NCI-H2081 (cell line): Measurements from ENCODE around the gene ABHD17B.
"Not testable (repeated sequence)": the region's sequence is repeated elsewhere in the genome, so short reads cannot be mapped to it uniquely, and the experiment has no call there.

Source experiments
- DNase-seq, 2 experiments: peaks; one replicate each; lab custom pipeline; 2025; lab: John Stamatoyannopoulos, UW

ABHD17B gene

GRCh38 chr9:71911061-71911907 is at the start of gene ABHD17B, which contains the start of gene C9orf85:
ABHD17B (minus strand) TSS chr9:71911193; CDS start chr9:71875080, 36,113 bp downstream.
C9orf85 (plus strand) TSS chr9:71911639; CDS start chr9:71911735, 96 bp downstream.
- DNase-seq = peak; percentile 100

GRCh38 chr9:71955300-71955915 is 44.4 kb upstream of the ABHD17B start:
- no peak for DNase-seq

- DNase-seq = not testable (repeated sequence)
Observed at GRCh38 chr9:71954652-71955051, 43.7 kb upstream of the ABHD17B start.

- no peak for DNase-seq
Observed at GRCh38 chr9:71944754-71945375, 33.9 kb upstream of the ABHD17B start.

- no peak for DNase-seq
Observed at GRCh38 chr9:71941998-71942567, 31.1 kb upstream of the ABHD17B start.

- DNase-seq = no peak
Observed at GRCh38 chr9:71941060-71941568, 30.1 kb upstream of the ABHD17B start.

GRCh38 chr9:71937898-71938297 is 26.9 kb upstream of the ABHD17B start:
- DNase-seq = no peak

- no peak for DNase-seq
Observed at GRCh38 chr9:71937070-71937625, 26.2 kb upstream of the ABHD17B start.

GRCh38 chr9:71936066-71936465 is 25.1 kb upstream of the ABHD17B start:
- no peak for DNase-seq

- DNase-seq = no peak
Observed at GRCh38 chr9:71931166-71931565, 20.2 kb upstream of the ABHD17B start.

GRCh38 chr9:71929791-71930440 is 18.9 kb upstream of the ABHD17B start:
- no peak for DNase-seq

- DNase-seq = no peak
Observed at GRCh38 chr9:71929223-71929622, 18.2 kb upstream of the ABHD17B start.

GRCh38 chr9:71928806-71929205 is 17.8 kb upstream of the ABHD17B start:
- no peak for DNase-seq

GRCh38 chr9:71928376-71928775 is 17.4 kb upstream of the ABHD17B start:
- no peak for DNase-seq

- DNase-seq = no peak
Observed at GRCh38 chr9:71925834-71926233, 14.8 kb upstream of the ABHD17B start.

- no peak for DNase-seq
Observed at GRCh38 chr9:71924576-71924975, 13.6 kb upstream of the ABHD17B start.

GRCh38 chr9:71921190-71921814 is 10.3 kb upstream of the ABHD17B start:
- DNase-seq = no peak

- no peak for DNase-seq
Observed at GRCh38 chr9:71920456-71921189, 9.6 kb upstream of the ABHD17B start.

GRCh38 chr9:71918419-71918818 is 7.4 kb upstream of the ABHD17B start:
- no peak for DNase-seq

GRCh38 chr9:71916834-71917534 is 6.0 kb upstream of the ABHD17B start:
- DNase-seq = no peak
